CD4-positive, alpha-beta T cell (primary cell): Measurements from ENCODE around the gene DGKI. TPM values are rescaled to one million over a fixed set of nuclear protein-coding genes. Genes with fewer than 3 reads are reported as not detected.

Experiments used
- ATAC-seq: fragments of 200-7000 bp; cut with Tn5 transposase; one replicate; pipeline ENCODE4 v1.10.0; 2022; ENCODE audit warnings: mild to moderate bottlenecking; ENCODE audit not compliant: poor library complexity
- CTCF ChIA-PET: fragments of 350-600 bp; sonication (Branson Sonifier 250); formaldehyde crosslinking; loops from one replicate; lab custom pipeline; 2021; ENCODE audit warnings: antibody characterized with exemption, inconsistent platforms; lab: Charles Lee
- POLR2A ChIA-PET: fragments of 350-600 bp; sonication (Branson Sonifier 250); formaldehyde crosslinking; loops from one replicate; lab custom pipeline; 2021; ENCODE audit warnings: antibody characterized with exemption, inconsistent platforms; lab: Charles Lee
- DNase-seq, 14 experiments: peaks; one replicate each; pipeline ENCODE4 v3.0.0-alpha.2; 2013 to 2020; ENCODE audit warnings: mixed read lengths in 2 of 14
- H3K27ac ChIP-seq, 2 donors: one replicate each; pipeline versions ENCODE4 v1.5.1 to v1.7.0; 2013; ENCODE audit warnings: low read length in 2 of 2, low read depth in 1 of 2, mild to moderate bottlenecking in 1 of 2
- H3K27me3 ChIP-seq, 2 experiments: 1 replicate in 1 of 2; 2 replicates in 1 of 2; pipeline versions ENCODE4 v1.6.1 to v1.7.0; 2013; ENCODE audit warnings: low read length in 2 of 2, control low read depth in 1 of 2, mild to moderate bottlenecking in 1 of 2, moderate library complexity in 1 of 2; ENCODE audit not compliant: insufficient read depth in 2 of 2, control insufficient read depth in 1 of 2
- H3K36me3 ChIP-seq: one replicate; pipeline ENCODE4 v1.6.1; 2013; ENCODE audit warnings: low read length, control low read depth; ENCODE audit not compliant: insufficient read depth
- H3K4me1 ChIP-seq: one replicate; pipeline ENCODE4 v1.6.1; 2013; ENCODE audit warnings: low read length, control low read depth; ENCODE audit not compliant: insufficient read depth
- H3K4me3 ChIP-seq: one replicate; pipeline ENCODE4 v1.5.1; 2013; ENCODE audit warnings: mild to moderate bottlenecking, low read length, moderate library complexity
- H3K9me3 ChIP-seq, 2 experiments: 1 replicate in 1 of 2; 2 replicates in 1 of 2; pipeline versions ENCODE4 v1.6.1 to v1.7.0; 2013; ENCODE audit warnings: low read length in 2 of 2, mild to moderate bottlenecking in 2 of 2, control low read depth in 1 of 2, moderate library complexity in 1 of 2; ENCODE audit not compliant: control insufficient read depth in 1 of 2, insufficient read depth in 1 of 2
- H3K27ac Mint-ChIP-seq: one replicate; pipeline ENCODE4 v1.8.0; 2020; ENCODE audit warnings: mixed read lengths
- H3K27me3 Mint-ChIP-seq: one replicate; pipeline ENCODE4 v1.8.0; 2021; ENCODE audit warnings: mixed read lengths
- H3K36me3 Mint-ChIP-seq: one replicate; pipeline ENCODE4 v1.8.0; 2021; ENCODE audit warnings: low read depth, mixed read lengths
- H3K4me1 Mint-ChIP-seq: one replicate; pipeline ENCODE4 v1.8.0; 2021; ENCODE audit warnings: low read depth, mixed read lengths
- H3K4me3 Mint-ChIP-seq: one replicate; pipeline ENCODE4 v1.8.0; 2020; ENCODE audit warnings: mild to moderate bottlenecking, mixed read lengths
- H3K9me3 Mint-ChIP-seq: one replicate; pipeline ENCODE4 v1.8.0; 2020; ENCODE audit warnings: mixed read lengths
- CTCF ChIP-seq: fragments of 200-600 bp; IDR thresholded peaks from one replicate; pipeline ENCODE4 v1.8.0; 2022; ENCODE audit warnings: antibody characterized with exemption, mild to moderate bottlenecking
- intact Hi-C, 2 experiments: fragments of 100-400 bp; cut with DNase I in 1 of 2; cut with micrococcal nuclease in 1 of 2; formaldehyde crosslinking; loops; one replicate each; pipeline versions ENCODE4 v1.15.1 to v1.9.0; 2023 to 2025; cut with DNase I, micrococcal nuclease
- total RNA-seq, 174 experiments: library from RNA in 2 of 174; stranded (reverse) in 2 of 174; gene quantifications; one replicate each; pipeline ENCODE4 v1.2.3 and lab custom pipeline; 2021 to 2026

The DGKI gene
- total RNA-seq, 2 experiments from 2014 or later = not detected

- Histone ChIP-seq H3K4me3 (no peak overlapping the region), H3K9me3 (no peaks in the 10 kb centered on the region), H3K4me1 (no peaks in the 10 kb centered on the region), H3K27me3 (no peaks in the 10 kb centered on the region), H3K36me3 (no peaks in the 10 kb centered on the region), H3K27ac (no peak overlapping the region)
- Mint-ChIP-seq H3K4me3 (no peak overlapping the region), H3K9me3 (no peaks in the 10 kb centered on the region), H3K4me1 (no peaks in the 10 kb centered on the region), H3K27ac (no peak overlapping the region), H3K27me3 (peaks cover 11% of the 10 kb centered on the region), H3K36me3 (no peaks in the 10 kb centered on the region)
- intact Hi-C loops = no loop called here
- CTCF ChIA-PET = interaction anchor here (0.6 kb wide), 1 partner anchor 1050 kb away, joined by 3 read pairs; no protein-coding TSS in a partner anchor
- ATAC-seq (no peak), DNase-seq (no peak)
- no peak for TF ChIP-seq CTCF
- POLR2A ChIA-PET = no interaction called here
These were observed 272.0 kb downstream of the DGKI start for GRCh38 chr7:137574812-137575211.

- ChIA-PET CTCF (no interaction called here), POLR2A (no interaction called here)
- Histone ChIP-seq H3K27ac (no peak overlapping the region), H3K4me3 (no peak overlapping the region), H3K27me3 (no peaks in the 10 kb centered on the region), H3K36me3 (no peaks in the 10 kb centered on the region), H3K4me1 (no peaks in the 10 kb centered on the region), H3K9me3 (no peaks in the 10 kb centered on the region)
- Mint-ChIP-seq H3K27me3 (no peaks in the 10 kb centered on the region), H3K9me3 (no peaks in the 10 kb centered on the region), H3K36me3 (no peaks in the 10 kb centered on the region), H3K27ac (no peak overlapping the region), H3K4me1 (no peaks in the 10 kb centered on the region), H3K4me3 (no peak overlapping the region)
- DNase-seq = no peak
- intact Hi-C loops = no loop called here
- TF ChIP-seq CTCF = no peak
- no peak for ATAC-seq
These were observed 274.6 kb downstream of the DGKI start for GRCh38 chr7:137572056-137572784.

- intact Hi-C loops = no loop called here
- DNase-seq (no peak), ATAC-seq (no peak)
- CTCF ChIA-PET = no interaction called here
- H3K9me3 ChIP-seq = no peaks in the 10 kb centered on the region
- no peak overlapping the region for H3K4me3 Mint-ChIP-seq
- POLR2A ChIA-PET = no interaction called here
- no peaks in the 10 kb centered on the region for H3K36me3 Mint-ChIP-seq
- H3K4me3 ChIP-seq = no peak overlapping the region
- no peaks in the 10 kb centered on the region for H3K4me1 Mint-ChIP-seq
- H3K27ac ChIP-seq = no peak overlapping the region
- H3K27me3 Mint-ChIP-seq = peaks cover 7% of the 10 kb centered on the region
- H3K27me3 ChIP-seq = no peaks in the 10 kb centered on the region
- H3K27ac Mint-ChIP-seq = no peak overlapping the region
- no peaks in the 10 kb centered on the region for H3K36me3 ChIP-seq
- H3K4me1 ChIP-seq = no peaks in the 10 kb centered on the region
- H3K9me3 Mint-ChIP-seq = no peaks in the 10 kb centered on the region
- no peak for TF ChIP-seq CTCF
These were observed 282.1 kb downstream of the DGKI start for GRCh38 chr7:137564677-137565076.
